Measurements from ENCODE around the gene LDLRAD4.

DNA sequence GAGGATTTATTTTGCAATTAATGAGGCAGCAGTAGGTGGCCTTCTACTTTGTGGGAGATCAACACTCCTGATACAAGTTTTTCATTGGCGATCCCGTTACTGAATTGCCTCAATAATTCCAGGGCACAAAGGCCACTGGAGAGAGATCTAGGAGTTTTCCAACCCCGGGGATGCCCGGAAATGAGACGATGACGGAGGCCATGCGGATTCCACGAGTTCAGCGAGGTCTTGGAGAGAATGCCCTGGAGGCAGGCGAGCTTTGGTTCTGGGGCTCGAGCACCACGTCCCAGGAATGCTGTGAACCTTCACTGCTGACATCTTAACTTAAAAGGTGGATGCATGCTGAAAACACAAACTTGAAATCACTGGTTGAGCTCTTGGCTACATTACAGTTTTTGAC is 74.2 kb downstream of the LDLRAD4 start:
- TF ChIP-seq, protein P1, sequence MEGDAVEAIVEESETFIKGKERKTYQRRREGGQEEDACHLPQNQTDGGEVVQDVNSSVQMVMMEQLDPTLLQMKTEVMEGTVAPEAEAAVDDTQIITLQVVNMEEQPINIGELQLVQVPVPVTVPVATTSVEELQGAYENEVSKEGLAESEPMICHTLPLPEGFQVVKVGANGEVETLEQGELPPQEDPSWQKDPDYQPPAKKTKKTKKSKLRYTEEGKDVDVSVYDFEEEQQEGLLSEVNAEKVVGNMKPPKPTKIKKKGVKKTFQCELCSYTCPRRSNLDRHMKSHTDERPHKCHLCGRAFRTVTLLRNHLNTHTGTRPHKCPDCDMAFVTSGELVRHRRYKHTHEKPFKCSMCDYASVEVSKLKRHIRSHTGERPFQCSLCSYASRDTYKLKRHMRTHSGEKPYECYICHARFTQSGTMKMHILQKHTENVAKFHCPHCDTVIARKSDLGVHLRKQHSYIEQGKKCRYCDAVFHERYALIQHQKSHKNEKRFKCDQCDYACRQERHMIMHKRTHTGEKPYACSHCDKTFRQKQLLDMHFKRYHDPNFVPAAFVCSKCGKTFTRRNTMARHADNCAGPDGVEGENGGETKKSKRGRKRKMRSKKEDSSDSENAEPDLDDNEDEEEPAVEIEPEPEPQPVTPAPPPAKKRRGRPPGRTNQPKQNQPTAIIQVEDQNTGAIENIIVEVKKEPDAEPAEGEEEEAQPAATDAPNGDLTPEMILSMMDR (conservative IDR thresholded peaks at IDR 0.05) = no peak
- no peak for TF ChIP-seq EZH2 (IDR thresholded peaks at IDR 0.05; ENCODE audit: low read depth)

Data from PC-9 (cell line).